Activated CD4-positive, alpha-beta T cell treated with anti-CD3 and anti-CD28 coated beads, Interleukin-2, Interleukin-4, amounts not matched to agents 100 ng/mL and 50 ng/mL, durations not matched to agents 16 hours and 8 hours (primary cell): Measurements from ENCODE around the gene SPPL3.
A peak's percentile ranks its signal among the peaks of the same experiment; 100 is the strongest.
"Not testable (repeated sequence)": the region's sequence is repeated elsewhere in the genome, so short reads cannot be mapped to it uniquely, and the experiment has no call there.

Experiments used
- DNase-seq: peaks from one replicate; pipeline ENCODE4 v3.0.0-alpha.2; 2020; ENCODE audit warnings: low spot score

SPPL3 gene

GRCh38 chr12:120920178-120920577, 16.0 kb upstream of the SPPL3 start:
- no peak for DNase-seq

DNA sequence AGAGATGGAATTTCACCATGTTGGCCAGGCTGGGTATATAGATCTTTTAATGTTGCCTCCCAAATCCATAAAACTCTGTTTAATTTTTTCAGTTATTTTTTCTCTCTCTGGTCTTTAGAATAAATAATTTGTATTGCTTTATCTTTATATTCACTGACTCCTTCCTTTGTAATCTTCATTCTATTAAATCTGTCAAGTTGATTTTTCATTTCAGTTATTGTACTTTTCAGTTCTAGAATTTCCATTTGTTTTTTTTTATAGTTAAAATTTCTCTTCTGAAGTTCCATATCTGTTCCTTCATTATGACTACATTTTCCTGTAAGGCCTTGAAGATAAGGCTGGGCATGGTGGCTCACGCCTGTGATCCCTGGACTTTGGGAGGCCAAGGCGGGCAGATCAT, 13.6 kb upstream of the SPPL3 start:
- no peak for DNase-seq

DNA sequence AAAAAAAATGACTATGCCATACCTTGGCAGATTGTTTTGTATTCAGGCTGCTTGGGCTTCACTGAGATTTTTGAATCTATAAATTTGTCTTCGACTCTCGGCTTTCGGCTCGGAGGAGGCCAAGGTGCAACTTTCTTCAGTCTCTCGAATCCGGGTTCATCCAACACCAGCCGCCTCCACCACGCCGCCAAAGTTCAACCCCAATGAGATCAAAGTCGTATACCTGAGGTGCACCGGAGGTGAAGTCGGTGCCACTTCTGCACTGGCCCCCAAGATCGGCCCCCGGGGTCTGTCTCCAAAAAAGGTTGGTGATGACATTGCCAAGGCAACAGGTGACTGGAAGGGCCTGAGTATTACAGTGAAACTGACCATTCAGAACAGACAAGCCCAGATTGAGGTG, 12.4 kb upstream of the SPPL3 start:
- DNase-seq, result no peak

- no peak for DNase-seq
Observed at GRCh38 chr12:120914794-120915193, 10.6 kb upstream of the SPPL3 start.

- DNase-seq, result no peak
Observed at GRCh38 chr12:120909633-120910298, 5.6 kb upstream of the SPPL3 start.

GRCh38 chr12:120905856-120906384, 1.8 kb upstream of the SPPL3 start:
- no peak for DNase-seq

GRCh38 chr12:120903412-120904196, 554 bp downstream of the SPPL3 start:
- DNase-seq, result peak; percentile 65

DNA sequence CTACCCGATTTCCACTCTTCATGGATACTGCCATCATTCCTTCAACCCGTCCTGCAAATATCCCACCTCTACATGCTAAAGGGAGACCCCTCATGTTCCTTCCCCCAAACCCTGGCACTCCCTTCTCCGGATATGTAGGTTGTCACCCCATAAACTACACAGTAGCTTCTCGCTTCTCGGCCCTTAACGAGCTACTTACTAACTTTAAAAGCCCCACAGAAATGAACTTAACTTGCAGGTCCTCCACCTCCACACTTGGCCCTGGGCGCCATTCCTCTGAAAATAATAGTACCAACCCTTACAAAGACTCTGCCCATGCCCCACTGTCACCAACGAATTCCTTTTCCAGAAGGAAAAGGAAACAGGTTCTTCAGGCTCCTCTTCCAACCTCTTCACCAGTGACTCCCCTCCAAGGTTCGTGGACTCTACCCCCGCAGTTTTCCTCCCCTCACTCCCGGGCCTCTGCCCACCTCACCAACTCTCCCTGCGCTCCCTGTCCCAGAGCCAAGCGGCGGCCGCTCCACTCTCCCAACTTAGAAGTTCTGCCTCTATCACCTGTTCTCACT, 1.2 kb downstream of the SPPL3 start:
- DNase-seq, result no peak

DNA sequence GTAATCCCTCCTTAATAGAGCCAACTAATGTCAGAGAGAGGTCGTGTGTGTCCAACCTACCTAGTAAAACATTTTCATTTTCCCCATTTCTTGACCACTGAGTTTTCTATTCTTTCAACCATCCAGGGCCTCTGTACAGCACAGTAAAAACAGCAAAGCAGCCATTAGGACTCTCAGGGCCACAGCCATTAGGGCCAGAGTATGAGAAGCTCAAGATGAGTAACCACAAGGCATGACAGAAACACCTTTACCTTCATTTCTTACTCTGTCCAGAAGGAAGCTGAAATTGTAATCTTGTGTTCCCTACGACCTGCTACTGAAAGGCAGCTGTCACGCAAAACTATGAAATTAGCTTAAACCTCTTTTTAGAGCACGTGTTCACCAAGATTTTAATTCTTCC, 2.3 kb downstream of the SPPL3 start:
- DNase-seq, result no peak

DNA sequence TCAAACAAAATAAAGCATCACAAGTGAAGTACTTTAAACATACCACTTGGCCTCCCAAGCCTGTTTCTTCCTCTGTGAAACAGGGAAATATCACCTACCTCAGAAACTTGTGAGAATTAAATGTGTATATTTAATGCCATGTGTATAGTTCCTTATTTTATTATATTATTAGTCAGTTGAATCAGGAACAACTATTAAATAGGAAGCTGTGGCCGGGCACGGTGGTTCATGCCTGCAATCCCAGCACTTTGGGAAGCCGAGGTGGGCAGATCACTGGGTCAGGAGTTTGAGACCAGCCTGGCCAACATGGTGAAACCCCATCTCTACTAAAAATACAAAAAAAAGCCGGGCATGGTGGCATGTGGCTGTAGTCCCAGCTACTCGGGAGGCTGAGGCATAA, 3.1 kb downstream of the SPPL3 start:
- DNase-seq, result not testable (repeated sequence)

GRCh38 chr12:120895532-120895931, 8.6 kb downstream of the SPPL3 start:
- DNase-seq, result no peak

GRCh38 chr12:120892265-120892664, 11.9 kb downstream of the SPPL3 start:
- DNase-seq, result no peak

DNA sequence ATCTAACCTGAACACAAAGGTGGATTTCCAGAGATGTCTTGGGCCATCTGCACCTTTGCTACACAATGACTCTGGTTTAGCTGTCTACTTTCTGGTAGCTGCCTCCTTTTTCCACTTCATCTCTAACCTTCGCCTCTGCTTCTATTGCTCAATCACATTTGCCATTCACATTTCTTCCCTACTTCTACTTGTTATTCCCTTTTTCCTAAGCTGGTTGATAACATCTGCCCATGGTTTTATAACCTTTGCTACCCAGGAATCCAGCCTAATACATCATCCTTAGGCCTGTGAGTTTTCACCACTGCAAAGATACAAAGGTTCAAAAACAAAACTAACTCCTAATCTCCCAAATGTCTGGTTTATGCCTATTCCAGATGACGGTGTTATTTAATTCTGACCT, 13.2 kb downstream of the SPPL3 start:
- DNase-seq, result no peak

- peak; percentile 30 for DNase-seq
Observed at GRCh38 chr12:120887253-120888043, 16.7 kb downstream of the SPPL3 start.

GRCh38 chr12:120886199-120887018, 17.7 kb downstream of the SPPL3 start:
- peak; percentile 40 for DNase-seq

GRCh38 chr12:120885521-120885920, 18.6 kb downstream of the SPPL3 start:
- no peak for DNase-seq

DNA sequence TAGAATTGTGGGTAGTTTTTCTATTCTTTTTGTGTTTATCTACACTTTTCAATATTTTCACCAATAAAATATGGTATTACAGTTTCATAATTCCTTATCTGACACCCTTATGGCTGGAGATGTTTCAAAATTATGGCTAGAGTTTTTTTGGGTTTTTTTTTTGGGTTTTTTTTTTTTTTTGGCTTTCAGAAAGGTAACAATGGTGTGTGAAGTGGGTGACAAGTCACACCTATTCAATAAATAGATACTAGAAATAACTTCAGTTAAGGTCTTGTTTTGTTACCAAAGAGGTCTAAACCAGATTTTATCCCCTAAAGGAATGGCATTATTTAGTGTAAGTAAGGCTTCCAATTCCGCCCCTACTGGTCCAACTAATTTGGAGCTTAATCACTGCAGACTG, 19.5 kb downstream of the SPPL3 start:
- DNase-seq, result no peak

GRCh38 chr12:120882055-120882555, 22.1 kb downstream of the SPPL3 start:
- DNase-seq, result no peak

DNA sequence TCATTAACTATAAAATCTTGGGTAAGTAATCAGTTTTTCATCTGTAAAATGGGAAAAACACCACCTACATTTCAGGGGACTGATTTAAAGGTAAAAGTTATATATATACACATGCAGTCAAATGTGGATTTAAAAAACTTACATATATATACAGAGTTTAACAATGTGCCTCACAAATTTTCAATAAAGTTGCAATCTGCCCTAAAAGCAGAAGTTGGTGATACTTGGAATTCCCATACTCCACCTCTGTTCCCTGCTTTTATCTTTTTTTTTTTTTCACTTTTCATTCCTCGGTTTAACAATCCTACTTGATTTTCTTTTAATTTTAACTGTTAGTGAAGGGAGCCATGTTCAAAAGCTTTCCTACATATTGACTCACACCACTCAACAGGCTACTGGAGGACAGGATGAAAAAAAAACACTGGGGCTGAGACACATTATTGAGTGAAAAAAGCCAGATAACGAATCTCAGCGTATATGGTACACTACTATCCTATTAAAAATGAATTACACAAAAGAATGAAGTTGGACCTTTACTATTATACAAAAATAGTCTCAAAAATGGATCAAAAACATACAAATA, 24.3 kb downstream of the SPPL3 start:
- DNase-seq, result no peak

DNA sequence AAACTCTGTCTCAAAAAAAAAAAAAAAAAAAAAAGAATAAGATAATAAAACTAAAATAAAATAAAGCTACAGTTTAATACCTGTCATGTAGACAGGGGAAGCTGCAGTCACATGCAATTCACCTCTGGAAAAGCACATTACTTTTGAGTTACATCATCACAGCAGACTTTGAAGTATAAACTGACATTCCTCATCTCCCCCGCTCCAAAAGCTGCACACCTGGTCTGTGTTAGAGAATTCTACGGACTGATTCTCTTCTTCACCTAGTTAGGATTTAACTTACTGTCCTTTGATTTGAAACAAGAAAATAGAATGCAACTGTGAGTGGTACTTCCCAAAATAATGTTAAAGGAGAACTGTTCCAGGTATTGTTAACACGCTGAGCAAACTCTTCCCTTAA, 25.1 kb downstream of the SPPL3 start:
- no peak for DNase-seq
